GM19468 (cell line): ENCODE results near the gene PLCH1.

ENCODE experiments used
- ATAC-seq: cut with Tn5 transposase; IDR thresholded peaks from one replicate; pipeline ENCODE4 v1.9.1; 2021; ENCODE audit warnings: mild to moderate bottlenecking, moderate library complexity, moderate number of reproducible peaks; ENCODE audit not compliant: unreplicated experiment; ENCODE audit errors: extremely low read depth

PLCH1 gene

DNA sequence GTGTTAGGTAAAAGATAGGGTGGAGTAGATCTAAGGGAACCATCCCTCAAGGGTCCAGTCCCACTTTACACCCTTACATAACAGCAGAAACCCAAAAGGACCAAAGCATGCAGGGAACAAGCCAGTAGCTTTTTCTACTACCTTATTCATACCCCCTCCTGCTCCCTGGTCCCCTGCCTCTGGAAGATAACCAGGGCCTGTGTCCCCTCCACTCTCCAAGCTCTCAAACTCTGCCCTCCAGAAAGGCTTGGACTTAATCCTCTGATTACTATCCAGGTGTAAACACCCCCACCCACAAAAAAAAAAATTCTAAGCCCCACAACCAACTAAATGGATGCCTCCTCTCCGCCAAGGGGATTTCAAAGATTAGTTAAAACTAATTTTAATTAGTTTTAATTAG lies 417.4 kb downstream of the PLCH1 start:
- no peak for ATAC-seq

DNA sequence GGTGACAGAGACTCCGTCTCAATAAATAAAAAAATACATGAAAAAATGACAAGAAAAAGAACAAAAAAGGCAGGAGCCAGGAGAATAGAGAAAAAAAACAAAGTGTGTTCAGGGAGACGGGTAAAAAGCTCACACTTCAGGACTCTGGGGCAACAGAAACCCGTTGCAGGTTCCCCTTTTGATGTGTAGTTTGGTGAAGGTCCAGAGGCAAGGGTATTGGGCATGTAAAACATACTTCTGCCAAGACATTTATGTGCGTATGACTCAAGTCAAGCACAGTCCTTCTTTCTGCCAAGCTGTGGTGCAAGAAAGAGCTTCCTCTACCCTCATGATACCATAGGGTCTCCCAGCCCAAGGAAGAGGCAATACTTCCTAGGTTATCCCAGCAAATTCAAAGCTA lies 418.0 kb downstream of the PLCH1 start:
- ATAC-seq = no peak

- ATAC-seq = no peak
These were observed 418.6 kb downstream of the PLCH1 start for GRCh38 chr3:155326244-155326643.
